ENCODE data around the gene SERF2.

DNA sequence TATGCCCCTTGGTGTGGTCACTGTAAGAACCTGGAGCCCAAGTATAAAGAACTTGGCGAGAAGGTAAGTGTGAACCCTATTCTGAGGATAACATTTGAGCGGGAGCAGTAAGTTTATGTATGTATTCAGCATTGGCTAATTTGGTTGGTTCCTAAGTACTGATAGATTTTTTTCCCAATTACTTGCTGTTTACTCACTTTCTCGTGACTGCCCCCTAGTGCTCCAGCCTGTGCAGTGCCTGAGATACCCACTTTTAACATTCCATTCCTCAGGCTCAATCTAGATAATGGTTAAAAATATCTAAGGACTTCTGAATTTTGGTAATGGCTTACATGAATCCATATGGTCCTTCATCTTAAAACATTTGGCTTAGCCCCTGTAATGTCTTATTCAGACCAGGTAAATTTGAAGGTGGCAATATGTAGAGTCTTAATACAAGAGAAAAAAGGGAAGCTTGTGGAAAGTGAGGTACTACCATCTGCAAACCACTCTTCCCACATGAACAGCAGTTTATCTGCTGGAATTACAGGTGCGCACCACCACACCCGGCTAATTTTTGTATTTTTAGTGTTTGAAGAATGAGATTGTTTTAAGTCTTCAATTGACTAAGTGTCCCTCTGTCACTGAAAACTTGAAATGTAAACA, 22.4 kb upstream of the SERF2 start:
- TF ChIP-seq GATA2 (IDR thresholded peaks at IDR 0.05; ENCODE audit: low read depth, low read length) = no peak
- TF ChIP-seq GATA3 (IDR thresholded peaks at IDR 0.05; ENCODE audit: low read depth, low read length) = no peak

Measured in SH-SY5Y (cell line).